ENCODE measurements around the gene CYP39A1.

DNA sequence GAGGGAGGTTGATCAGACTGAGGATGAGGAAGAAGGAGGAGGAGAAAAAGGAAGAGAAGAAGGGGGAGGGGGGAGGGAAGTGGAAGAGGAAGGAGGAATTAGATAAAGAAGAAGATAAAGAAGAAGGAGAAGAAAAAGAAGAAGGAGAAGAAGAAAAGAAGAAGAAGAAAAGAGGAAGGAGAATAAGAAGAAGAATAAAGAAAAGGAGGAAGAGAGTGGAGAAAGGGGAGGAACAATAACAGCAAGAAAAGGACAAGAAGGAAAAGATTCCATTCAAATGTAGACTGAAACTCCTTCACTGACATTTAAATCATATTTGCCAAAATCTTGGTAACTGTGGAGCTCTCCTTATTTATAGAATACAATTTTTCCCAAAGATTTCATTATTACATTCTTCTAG, 127.0 kb downstream of the CYP39A1 start:
- TF ChIP-seq POLR2AphosphoS5 (IDR thresholded peaks at IDR 0.05) = no peak
- TF ChIP-seq, protein P1, sequence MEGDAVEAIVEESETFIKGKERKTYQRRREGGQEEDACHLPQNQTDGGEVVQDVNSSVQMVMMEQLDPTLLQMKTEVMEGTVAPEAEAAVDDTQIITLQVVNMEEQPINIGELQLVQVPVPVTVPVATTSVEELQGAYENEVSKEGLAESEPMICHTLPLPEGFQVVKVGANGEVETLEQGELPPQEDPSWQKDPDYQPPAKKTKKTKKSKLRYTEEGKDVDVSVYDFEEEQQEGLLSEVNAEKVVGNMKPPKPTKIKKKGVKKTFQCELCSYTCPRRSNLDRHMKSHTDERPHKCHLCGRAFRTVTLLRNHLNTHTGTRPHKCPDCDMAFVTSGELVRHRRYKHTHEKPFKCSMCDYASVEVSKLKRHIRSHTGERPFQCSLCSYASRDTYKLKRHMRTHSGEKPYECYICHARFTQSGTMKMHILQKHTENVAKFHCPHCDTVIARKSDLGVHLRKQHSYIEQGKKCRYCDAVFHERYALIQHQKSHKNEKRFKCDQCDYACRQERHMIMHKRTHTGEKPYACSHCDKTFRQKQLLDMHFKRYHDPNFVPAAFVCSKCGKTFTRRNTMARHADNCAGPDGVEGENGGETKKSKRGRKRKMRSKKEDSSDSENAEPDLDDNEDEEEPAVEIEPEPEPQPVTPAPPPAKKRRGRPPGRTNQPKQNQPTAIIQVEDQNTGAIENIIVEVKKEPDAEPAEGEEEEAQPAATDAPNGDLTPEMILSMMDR (IDR thresholded peaks at IDR 0.05) = no peak

All from transverse colon (tissue), 4 donors.